ENCODE measurements around the gene CLASP1.
"Not testable (repeated sequence)": the region's sequence is repeated elsewhere in the genome, so short reads cannot be mapped to it uniquely, and the experiment has no call there.

GRCh38 chr2:121374412-121375075 is 274.7 kb downstream of the CLASP1 start:
- TF ChIP-seq, protein P1, sequence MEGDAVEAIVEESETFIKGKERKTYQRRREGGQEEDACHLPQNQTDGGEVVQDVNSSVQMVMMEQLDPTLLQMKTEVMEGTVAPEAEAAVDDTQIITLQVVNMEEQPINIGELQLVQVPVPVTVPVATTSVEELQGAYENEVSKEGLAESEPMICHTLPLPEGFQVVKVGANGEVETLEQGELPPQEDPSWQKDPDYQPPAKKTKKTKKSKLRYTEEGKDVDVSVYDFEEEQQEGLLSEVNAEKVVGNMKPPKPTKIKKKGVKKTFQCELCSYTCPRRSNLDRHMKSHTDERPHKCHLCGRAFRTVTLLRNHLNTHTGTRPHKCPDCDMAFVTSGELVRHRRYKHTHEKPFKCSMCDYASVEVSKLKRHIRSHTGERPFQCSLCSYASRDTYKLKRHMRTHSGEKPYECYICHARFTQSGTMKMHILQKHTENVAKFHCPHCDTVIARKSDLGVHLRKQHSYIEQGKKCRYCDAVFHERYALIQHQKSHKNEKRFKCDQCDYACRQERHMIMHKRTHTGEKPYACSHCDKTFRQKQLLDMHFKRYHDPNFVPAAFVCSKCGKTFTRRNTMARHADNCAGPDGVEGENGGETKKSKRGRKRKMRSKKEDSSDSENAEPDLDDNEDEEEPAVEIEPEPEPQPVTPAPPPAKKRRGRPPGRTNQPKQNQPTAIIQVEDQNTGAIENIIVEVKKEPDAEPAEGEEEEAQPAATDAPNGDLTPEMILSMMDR (IDR thresholded peaks at IDR 0.05): not testable (repeated sequence)
- TF ChIP-seq POLR2A (IDR thresholded peaks at IDR 0.05): not testable (repeated sequence)
